CD14-positive monocyte (primary cell): Measurements from ENCODE around the gene TUBAL3. TPM values are rescaled to one million over a fixed set of nuclear protein-coding genes. Genes with fewer than 3 reads are reported as not detected.

Source experiments
- DNase-seq, 3 donors: peaks; one replicate each; pipeline ENCODE4 v3.0.0-alpha.2; 2011 to 2022
- H2AFZ ChIP-seq: 2 replicates; pipeline ENCODE4 v1.6.0; 2012; ENCODE audit warnings: mild to moderate bottlenecking, low read depth, low read length, inconsistent platforms; ENCODE audit not compliant: insufficient read depth, poor library complexity, severe bottlenecking
- H3K27ac ChIP-seq, 2 donors: 1 replicate in 1 of 2; 2 replicates in 1 of 2; pipeline ENCODE4 v1.5.1; 2012 to 2013; ENCODE audit warnings: low read length in 2 of 2, control low read depth in 1 of 2, inconsistent platforms in 1 of 2, low read depth in 1 of 2, mild to moderate bottlenecking in 1 of 2
- H3K27me3 ChIP-seq, 2 donors: one replicate each; pipeline versions ENCODE4 v1.6.0 to v1.6.1; 2011 to 2013; ENCODE audit warnings: low read length in 2 of 2; ENCODE audit not compliant: control insufficient read depth in 2 of 2, insufficient read depth in 2 of 2
- H3K36me3 ChIP-seq, 2 donors: replicated peaks in 1 of 2; 1 replicate in 1 of 2; 2 replicates in 1 of 2; pipeline versions ENCODE4 v1.5.1 to v1.6.1; 2012 to 2013; ENCODE audit warnings: low read length in 2 of 2, control low read depth in 1 of 2, inconsistent platforms in 1 of 2, mild to moderate bottlenecking in 1 of 2; ENCODE audit not compliant: insufficient read depth in 2 of 2, control insufficient read depth in 1 of 2
- H3K4me1 ChIP-seq, 2 donors: 1 replicate in 1 of 2; 2 replicates in 1 of 2; pipeline versions ENCODE4 v1.5.1 to v1.6.1; 2012 to 2013; ENCODE audit warnings: low read length in 2 of 2, control low read depth in 1 of 2, inconsistent platforms in 1 of 2, mild to moderate bottlenecking in 1 of 2, moderate library complexity in 1 of 2; ENCODE audit not compliant: insufficient read depth in 2 of 2, control insufficient read depth in 1 of 2
- H3K4me2 ChIP-seq: replicated peaks from 2 replicates; pipeline ENCODE3; 2012; ENCODE audit warnings: low read length, moderate library complexity, mild to moderate bottlenecking; ENCODE audit not compliant: poor library complexity, severe bottlenecking; ENCODE audit errors: extremely low read depth
- H3K4me3 ChIP-seq, 3 experiments: fragments of 200-600 bp in 1 of 3; sonication (generic) in 1 of 3; replicated peaks in 1 of 3; 1 replicate in 2 of 3; 2 replicates in 1 of 3; pipeline ENCODE4 v1.5.1; 2011 to 2013; ENCODE audit warnings: low read length in 3 of 3, mild to moderate bottlenecking in 3 of 3, control low read depth in 2 of 3, low read depth in 2 of 3, inconsistent platforms in 1 of 3, moderate library complexity in 1 of 3
- H3K79me2 ChIP-seq: 2 replicates; pipeline ENCODE4 v1.6.0; 2012; ENCODE audit warnings: mild to moderate bottlenecking, control low read depth, inconsistent platforms, low read length, moderate library complexity; ENCODE audit not compliant: insufficient read depth
- H3K9ac ChIP-seq: 2 replicates; pipeline ENCODE4 v1.6.0; 2017; ENCODE audit warnings: low read length, mild to moderate bottlenecking; ENCODE audit not compliant: insufficient read depth, poor library complexity, severe bottlenecking
- H3K9me3 ChIP-seq, 2 donors: replicated peaks in 1 of 2; 1 replicate in 1 of 2; 2 replicates in 1 of 2; pipeline versions ENCODE4 v1.5.1 to v1.6.1; 2012 to 2013; ENCODE audit warnings: low read length in 2 of 2, control low read depth in 1 of 2; ENCODE audit not compliant: control insufficient read depth in 1 of 2, insufficient read depth in 1 of 2
- H4K20me1 ChIP-seq: 2 replicates; pipeline ENCODE4 v1.6.0; 2012; ENCODE audit warnings: mild to moderate bottlenecking, low read length, control low read depth, moderate library complexity; ENCODE audit not compliant: insufficient read depth
- H3K27ac Mint-ChIP-seq, 7 donors: one replicate each; pipeline ENCODE4 v1.8.0; 2020; ENCODE audit warnings: mild to moderate bottlenecking in 7 of 7, mixed read lengths in 7 of 7, moderate library complexity in 6 of 7, inconsistent platforms in 2 of 7
- H3K27me3 Mint-ChIP-seq, 3 donors: one replicate each; pipeline ENCODE4 v1.8.0; 2021 to 2022; ENCODE audit warnings: low read depth in 3 of 3, mild to moderate bottlenecking in 3 of 3, mixed read lengths in 3 of 3, moderate library complexity in 3 of 3, inconsistent platforms in 1 of 3
- H3K36me3 Mint-ChIP-seq, 2 donors: one replicate each; pipeline ENCODE4 v1.8.0; 2020; ENCODE audit warnings: mixed read lengths in 2 of 2, inconsistent platforms in 1 of 2, mild to moderate bottlenecking in 1 of 2
- H3K4me1 Mint-ChIP-seq: one replicate; pipeline ENCODE4 v1.8.0; 2020; ENCODE audit warnings: mild to moderate bottlenecking, mixed read lengths
- H3K4me3 Mint-ChIP-seq, 2 donors: one replicate each; pipeline ENCODE4 v1.8.0; 2020; ENCODE audit warnings: mild to moderate bottlenecking in 2 of 2, mixed read lengths in 2 of 2, moderate library complexity in 1 of 2
- H3K9me3 Mint-ChIP-seq, 7 donors: one replicate each; pipeline ENCODE4 v1.8.0; 2020 to 2022; ENCODE audit warnings: mixed read lengths in 7 of 7, mild to moderate bottlenecking in 6 of 7, moderate library complexity in 6 of 7, inconsistent platforms in 2 of 7
- CTCF ChIP-seq: fragments of 200-600 bp; IDR thresholded peaks from one replicate; pipeline ENCODE4 v1.8.0; 2022; ENCODE audit warnings: antibody characterized with exemption, mild to moderate bottlenecking
- WGBS: methylation state at CpG from one replicate; pipeline ENCODE4 v1.1.5; 2013; ENCODE audit warnings: missing lambda C conversion rate; ENCODE audit not compliant: insufficient coverage; 5-methylcytosine and 5-hydroxymethylcytosine counted together
- intact Hi-C, 2 donors: fragments of 100-400 bp; cut with micrococcal nuclease; formaldehyde crosslinking; loops; one replicate each; pipeline versions ENCODE4 v1.15.0 to v1.15.1; 2023
- polyA plus RNA-seq, 3 donors: library from polyadenylated mRNA; depleted of rRNA in 1 of 3; unstranded in 2 of 3; stranded (reverse) in 1 of 3; fragments of 300-500 nt in 2 of 3; fragments of >200 nt in 1 of 3; fragmentation: Illumina TruSeq in 2 of 3; gene quantifications; 1 replicate in 2 of 3; 2 replicates in 1 of 3; pipeline ENCODE4 v1.2.3, GENCODE V29; 2012 to 2021

Gene TUBAL3
- polyA plus RNA-seq, 3 donors: not detected

DNA sequence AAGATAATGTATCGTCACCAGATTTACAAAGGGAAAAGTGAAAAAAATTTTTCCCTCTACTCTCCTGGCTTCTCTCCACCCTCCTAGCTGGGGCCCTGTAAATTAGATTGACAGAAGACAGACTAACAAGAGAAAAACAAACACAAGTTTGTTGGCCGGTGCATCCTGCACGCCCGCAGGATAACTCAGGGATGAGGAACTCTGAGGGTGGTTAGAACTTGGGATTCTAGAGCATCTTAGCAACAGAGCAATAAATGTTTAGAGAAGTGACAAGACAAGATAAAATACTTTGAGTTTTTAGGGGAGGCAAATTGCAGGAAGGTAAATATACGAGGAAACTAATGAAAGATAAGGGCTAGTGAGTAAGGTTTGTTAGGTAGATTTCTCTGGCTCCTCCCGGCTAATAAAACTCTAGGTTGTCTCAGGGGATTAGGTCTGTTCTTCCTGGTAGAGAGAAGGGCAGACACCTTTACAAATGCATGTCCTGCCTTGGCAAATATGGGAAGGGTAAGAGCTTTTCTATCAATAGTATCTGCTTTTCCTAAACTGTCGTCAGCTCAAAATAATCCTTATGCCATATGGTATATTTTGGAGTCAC, 44.2 kb downstream of the TUBAL3 start:
- WGBS: 87% methylated on average over 3 of the region's 7 CpGs
- Mint-ChIP-seq H3K36me3 (no peaks in the 10 kb centered on the region), H3K4me1 (peaks cover 8% of the 10 kb centered on the region), H3K27me3 (peaks cover 0 to 4% (median 2%) of the 10 kb centered on the region in 3 donors), H3K9me3 (peaks cover 0 to 2% (median 0%) of the 10 kb centered on the region in 7 donors), H3K4me3 (no peak overlapping the region), H3K27ac (no peak overlapping the region)
- Histone ChIP-seq H3K9ac (no peak overlapping the region), H3K4me3 (no peak overlapping the region), H3K4me1 (no peaks in the 10 kb centered on the region), H3K9me3 (no peaks in the 10 kb centered on the region), H3K27ac (no peak overlapping the region), H3K36me3 (no peaks in the 10 kb centered on the region), H3K27me3 (no peaks in the 10 kb centered on the region), H2AFZ (no peak overlapping the region), H3K79me2 (no peaks in the 10 kb centered on the region), H4K20me1 (no peaks in the 10 kb centered on the region), H3K4me2 (no peak overlapping the region)
- no peak for DNase-seq
- no peak for TF ChIP-seq CTCF
- intact Hi-C loops: no loop called here

DNA sequence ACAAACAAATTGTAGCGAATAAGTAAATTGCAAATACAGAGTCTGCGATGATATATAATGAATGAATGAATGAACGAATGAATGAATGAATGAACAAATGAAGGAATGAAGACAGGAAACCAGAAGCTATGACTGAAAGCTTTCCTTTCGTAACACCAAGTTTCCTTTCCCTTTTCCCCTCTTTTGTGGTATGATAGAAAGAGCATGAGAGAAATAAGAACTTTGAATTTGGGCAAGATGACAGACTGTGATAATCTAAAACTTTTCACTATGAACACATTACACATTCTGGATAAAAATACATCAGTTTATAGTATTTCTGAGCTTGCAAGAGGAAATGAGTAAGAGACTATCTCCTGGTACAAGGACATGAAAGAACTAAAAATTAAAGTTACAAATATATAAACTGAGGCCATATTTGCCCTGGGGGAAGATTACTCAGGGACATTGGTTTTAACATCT, 48.3 kb downstream of the TUBAL3 start:
- Histone ChIP-seq H4K20me1 (no peaks in the 10 kb centered on the region), H3K4me3 (no peak overlapping the region), H3K27ac (no peak overlapping the region), H2AFZ (no peak overlapping the region), H3K79me2 (no peaks in the 10 kb centered on the region), H3K4me1 (no peaks in the 10 kb centered on the region), H3K9ac (no peak overlapping the region), H3K36me3 (no peaks in the 10 kb centered on the region), H3K27me3 (no peaks in the 10 kb centered on the region), H3K9me3 (no peaks in the 10 kb centered on the region), H3K4me2 (no peak overlapping the region)
- Mint-ChIP-seq H3K27me3 (peaks cover 0 to 2% (median 0%) of the 10 kb centered on the region in 3 donors), H3K9me3 (no peaks in the 10 kb centered on the region), H3K4me3 (no peak overlapping the region), H3K36me3 (no peaks in the 10 kb centered on the region), H3K4me1 (peaks cover 8% of the 10 kb centered on the region), H3K27ac (peak overlapping the region in 1 of 7 donors; percentile 11)
- intact Hi-C loops: no loop called here
- DNase-seq: no peak
- TF ChIP-seq CTCF: no peak
- no CpG with 5 or more reads among the region's 4 CpGs for WGBS
